Activated T-cell treated with anti-CD3 and anti-CD28 coated beads for 1 hour (primary cell): Measurements from ENCODE around the gene EZR.
"Not testable (repeated sequence)": the region's sequence is repeated elsewhere in the genome, so short reads cannot be mapped to it uniquely, and the experiment has no call there.

ENCODE experiments used
- DNase-seq: peaks from one replicate; pipeline ENCODE4 v3.0.0-alpha.2; 2020; ENCODE audit warnings: low read depth

The EZR gene

GRCh38 chr6:158797331-158798310, 21.5 kb downstream of the EZR start:
- no peak for DNase-seq

GRCh38 chr6:158796353-158796752, 22.8 kb downstream of the EZR start:
- DNase-seq, result no peak

GRCh38 chr6:158795516-158795915, 23.7 kb downstream of the EZR start:
- no peak for DNase-seq

- DNase-seq, result no peak
Observed at GRCh38 chr6:158793432-158793831, 25.7 kb downstream of the EZR start.

GRCh38 chr6:158792505-158792904, 26.7 kb downstream of the EZR start:
- DNase-seq, result not testable (repeated sequence)

GRCh38 chr6:158791274-158791855, 27.8 kb downstream of the EZR start:
- DNase-seq, result no peak

GRCh38 chr6:158789115-158789917, 29.9 kb downstream of the EZR start:
- DNase-seq, result peak; percentile 33

GRCh38 chr6:158787395-158787794, 31.8 kb downstream of the EZR start:
- DNase-seq, result no peak

GRCh38 chr6:158786645-158787304, 32.4 kb downstream of the EZR start:
- DNase-seq, result no peak

- no peak for DNase-seq
Observed at GRCh38 chr6:158785036-158785435, 34.1 kb downstream of the EZR start.

- no peak for DNase-seq
Observed at GRCh38 chr6:158784505-158784904, 34.7 kb downstream of the EZR start.

GRCh38 chr6:158783851-158784250, 35.3 kb downstream of the EZR start:
- DNase-seq, result no peak

- no peak for DNase-seq
Observed at GRCh38 chr6:158783167-158783450, 36.1 kb downstream of the EZR start.

GRCh38 chr6:158782432-158783166, 36.6 kb downstream of the EZR start:
- DNase-seq, result no peak

GRCh38 chr6:158781692-158782373, 37.3 kb downstream of the EZR start:
- no peak for DNase-seq

GRCh38 chr6:158780988-158781691, 38.0 kb downstream of the EZR start:
- no peak for DNase-seq

- DNase-seq, result no peak
Observed at GRCh38 chr6:158780246-158780884, 38.8 kb downstream of the EZR start.

GRCh38 chr6:158778005-158778527, 41.1 kb downstream of the EZR start:
- no peak for DNase-seq

- no peak for DNase-seq
Observed at GRCh38 chr6:158777510-158777909, 41.7 kb downstream of the EZR start.

- DNase-seq, result no peak
Observed at GRCh38 chr6:158776737-158777136, 42.4 kb downstream of the EZR start.
